ENCODE results near the gene SPATS2.

Gene SPATS2

DNA sequence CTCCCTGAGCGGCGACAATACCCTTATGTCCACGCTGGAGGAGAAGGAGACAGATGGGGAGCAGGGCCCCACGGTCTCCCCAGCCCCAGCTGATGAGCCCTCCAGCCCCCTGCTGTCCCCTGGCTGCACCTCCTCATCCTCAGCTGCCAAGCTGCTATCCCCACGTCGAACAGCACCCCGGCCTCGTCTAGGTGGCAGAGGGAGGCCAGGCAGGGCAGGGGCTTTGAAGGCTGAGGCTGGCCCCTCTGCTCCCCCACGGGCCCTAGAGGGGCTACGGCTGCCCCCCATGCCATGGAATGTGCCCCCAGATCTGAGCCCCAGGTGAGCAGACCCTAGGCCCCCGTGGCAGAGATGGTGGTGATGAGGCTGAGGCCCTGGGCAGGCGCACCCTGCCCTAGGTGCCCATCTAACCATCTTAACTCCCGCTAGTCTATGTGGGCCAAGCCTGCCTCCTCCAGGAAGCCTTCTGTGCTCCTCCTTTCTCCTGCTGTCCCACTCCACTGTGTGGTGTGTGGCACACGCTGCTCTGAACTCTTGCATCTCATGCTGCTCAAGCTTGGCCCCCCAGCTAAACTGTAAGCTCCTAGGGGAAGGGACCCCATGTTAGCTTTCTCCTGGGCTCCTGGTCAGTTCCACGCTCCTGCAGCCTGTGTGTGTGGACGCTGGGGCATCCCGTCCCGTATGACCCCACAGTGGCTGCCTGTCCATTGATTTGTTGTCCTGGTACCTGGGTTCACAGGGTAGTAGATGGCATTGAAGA, 188.5 kb downstream of the SPATS2 start:
- Histone ChIP-seq H3K4me1 (ENCODE audit: control insufficient read depth, insufficient read depth, low read length) (no peaks in the 10 kb centered on the region), H3K9me3 (replicated peaks; ENCODE audit: low read length) (no peaks in the 10 kb centered on the region), H3K4me2 (ENCODE audit: low read length) (no peak overlapping the region), H3K27me3 (ENCODE audit: control insufficient read depth, insufficient read depth, low read length) (peaks cover 17% of the 10 kb centered on the region), H3K4me3 (ENCODE audit: low read length) (no peak overlapping the region), H3K36me3 (ENCODE audit: insufficient read depth, low read length) (peaks cover 33% of the 10 kb centered on the region), H3K9ac (ENCODE audit: low read depth, low read length) (no peak overlapping the region)

GRCh38 chr12:49556391-49557186, 189.3 kb downstream of the SPATS2 start:
- Histone ChIP-seq H3K4me1 (ENCODE audit: control insufficient read depth, insufficient read depth, low read length) (no peaks in the 10 kb centered on the region), H3K36me3 (ENCODE audit: insufficient read depth, low read length) (peaks cover 41% of the 10 kb centered on the region), H3K4me2 (ENCODE audit: low read length) (no peak overlapping the region)

GRCh38 chr12:49557187-49557916, 190.1 kb downstream of the SPATS2 start:
- Histone ChIP-seq H3K9me3 (replicated peaks; ENCODE audit: low read length) (no peaks in the 10 kb centered on the region), H3K27me3 (ENCODE audit: control insufficient read depth, insufficient read depth, low read length) (peaks cover 4% of the 10 kb centered on the region), H3K4me1 (ENCODE audit: control insufficient read depth, insufficient read depth, low read length) (no peaks in the 10 kb centered on the region), H3K36me3 (ENCODE audit: insufficient read depth, low read length) (peaks cover 48% of the 10 kb centered on the region), H3K4me3 (ENCODE audit: low read length) (no peak overlapping the region), H3K9ac (ENCODE audit: low read depth, low read length) (no peak overlapping the region), H3K4me2 (ENCODE audit: low read length) (no peak overlapping the region)

More at GRCh38 chr12:49556391-49557186, 189.3 kb downstream of the SPATS2 start:
- no peaks in the 10 kb centered on the region for H3K9me3 ChIP-seq (replicated peaks; ENCODE audit: low read length)
- peaks cover 12% of the 10 kb centered on the region for H3K27me3 ChIP-seq (ENCODE audit: control insufficient read depth, insufficient read depth, low read length)
- no peak overlapping the region for H3K4me3 ChIP-seq (ENCODE audit: low read length)
- no peak overlapping the region for H3K9ac ChIP-seq (ENCODE audit: low read depth, low read length)

- Histone ChIP-seq H3K4me1 (ENCODE audit: control insufficient read depth, insufficient read depth, low read length) (no peaks in the 10 kb centered on the region), H3K4me3 (ENCODE audit: low read length) (no peak overlapping the region), H3K9me3 (replicated peaks; ENCODE audit: low read length) (no peaks in the 10 kb centered on the region), H3K9ac (ENCODE audit: low read depth, low read length) (no peak overlapping the region), H3K27me3 (ENCODE audit: control insufficient read depth, insufficient read depth, low read length) (no peaks in the 10 kb centered on the region), H3K36me3 (ENCODE audit: insufficient read depth, low read length) (peaks cover 53% of the 10 kb centered on the region), H3K4me2 (ENCODE audit: low read length) (no peak overlapping the region)
Measured at GRCh38 chr12:49557917-49558215, 190.6 kb downstream of the SPATS2 start.

- Histone ChIP-seq H3K4me1 (ENCODE audit: control insufficient read depth, insufficient read depth, low read length) (no peaks in the 10 kb centered on the region), H3K36me3 (ENCODE audit: insufficient read depth, low read length) (peaks cover 60% of the 10 kb centered on the region), H3K4me3 (ENCODE audit: low read length) (no peak overlapping the region), H3K27me3 (ENCODE audit: control insufficient read depth, insufficient read depth, low read length) (no peaks in the 10 kb centered on the region), H3K9me3 (replicated peaks; ENCODE audit: low read length) (no peaks in the 10 kb centered on the region), H3K9ac (ENCODE audit: low read depth, low read length) (no peak overlapping the region), H3K4me2 (ENCODE audit: low read length) (no peak overlapping the region)
Measured at GRCh38 chr12:49558526-49558925, 191.3 kb downstream of the SPATS2 start.

- Histone ChIP-seq H3K4me2 (ENCODE audit: low read length) (no peak overlapping the region), H3K4me3 (ENCODE audit: low read length) (no peak overlapping the region), H3K4me1 (ENCODE audit: control insufficient read depth, insufficient read depth, low read length) (no peaks in the 10 kb centered on the region), H3K9ac (ENCODE audit: low read depth, low read length) (no peak overlapping the region), H3K9me3 (replicated peaks; ENCODE audit: low read length) (no peaks in the 10 kb centered on the region), H3K27me3 (ENCODE audit: control insufficient read depth, insufficient read depth, low read length) (no peaks in the 10 kb centered on the region), H3K36me3 (ENCODE audit: insufficient read depth, low read length) (peaks cover 61% of the 10 kb centered on the region)
Measured at GRCh38 chr12:49559011-49559675, 191.9 kb downstream of the SPATS2 start.

DNA sequence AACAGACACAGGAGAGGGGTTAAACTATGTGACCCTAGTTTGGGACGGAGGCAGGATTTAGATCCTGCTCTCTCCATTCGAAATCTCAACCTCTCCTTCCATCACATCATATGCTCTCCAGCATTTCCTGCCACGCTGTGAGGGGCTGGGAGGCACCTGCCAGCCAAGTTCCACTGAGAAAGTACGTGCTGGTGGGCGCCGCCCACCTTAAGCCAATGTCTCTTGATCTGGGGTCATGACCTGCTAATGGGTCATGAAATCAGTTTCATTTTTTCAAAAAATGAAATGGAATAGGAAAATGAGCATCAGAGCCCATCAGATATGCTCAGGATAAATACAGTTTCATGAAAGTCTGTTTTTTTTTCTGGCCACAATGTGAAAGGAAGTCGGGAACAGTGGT, 193.4 kb downstream of the SPATS2 start:
- H3K4me3 ChIP-seq (ENCODE audit: low read length) = no peak overlapping the region
- no peaks in the 10 kb centered on the region for H3K27me3 ChIP-seq (ENCODE audit: control insufficient read depth, insufficient read depth, low read length)
- H3K9ac ChIP-seq (ENCODE audit: low read depth, low read length) = no peak overlapping the region
- no peak overlapping the region for H3K4me2 ChIP-seq (ENCODE audit: low read length)
- H3K36me3 ChIP-seq (ENCODE audit: insufficient read depth, low read length) = peaks cover 66% of the 10 kb centered on the region
- H3K9me3 ChIP-seq (replicated peaks; ENCODE audit: low read length) = no peaks in the 10 kb centered on the region
- H3K4me1 ChIP-seq (ENCODE audit: control insufficient read depth, insufficient read depth, low read length) = no peaks in the 10 kb centered on the region

DNA sequence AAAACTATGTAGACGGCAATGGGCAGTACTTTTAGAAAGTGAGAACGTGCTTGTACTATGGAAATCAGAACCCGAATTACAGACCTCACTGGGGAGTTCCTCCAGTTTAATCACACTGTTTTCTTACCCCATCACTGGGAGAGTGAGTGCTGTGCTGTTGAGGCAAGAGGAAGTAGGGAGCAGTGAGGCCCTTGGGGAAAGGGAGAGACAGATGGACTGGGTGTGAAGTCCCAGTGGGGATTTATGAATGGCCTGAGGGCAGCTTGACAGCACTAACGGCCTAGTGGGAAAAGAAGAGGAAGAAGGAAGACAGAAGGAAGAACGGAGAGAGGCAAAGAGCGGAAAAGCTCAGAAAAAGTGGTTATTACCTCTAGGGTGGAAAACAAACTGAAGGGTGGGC, 195.0 kb downstream of the SPATS2 start:
- H3K9me3 ChIP-seq (replicated peaks; ENCODE audit: low read length) = no peaks in the 10 kb centered on the region
- H3K4me3 ChIP-seq (ENCODE audit: low read length) = no peak overlapping the region
- H3K36me3 ChIP-seq (ENCODE audit: insufficient read depth, low read length) = peaks cover 66% of the 10 kb centered on the region
- H3K4me2 ChIP-seq (ENCODE audit: low read length) = no peak overlapping the region
- H3K4me1 ChIP-seq (ENCODE audit: control insufficient read depth, insufficient read depth, low read length) = peaks cover 9% of the 10 kb centered on the region
- H3K9ac ChIP-seq (ENCODE audit: low read depth, low read length) = no peak overlapping the region
- no peaks in the 10 kb centered on the region for H3K27me3 ChIP-seq (ENCODE audit: control insufficient read depth, insufficient read depth, low read length)

- H3K27me3 ChIP-seq (ENCODE audit: control insufficient read depth, insufficient read depth, low read length) = no peaks in the 10 kb centered on the region
- no peak overlapping the region for H3K4me2 ChIP-seq (ENCODE audit: low read length)
- no peak overlapping the region for H3K9ac ChIP-seq (ENCODE audit: low read depth, low read length)
- no peak overlapping the region for H3K4me3 ChIP-seq (ENCODE audit: low read length)
- no peaks in the 10 kb centered on the region for H3K9me3 ChIP-seq (replicated peaks; ENCODE audit: low read length)
- peaks cover 60% of the 10 kb centered on the region for H3K36me3 ChIP-seq (ENCODE audit: insufficient read depth, low read length)
- H3K4me1 ChIP-seq (ENCODE audit: control insufficient read depth, insufficient read depth, low read length) = peaks cover 9% of the 10 kb centered on the region
Measured at GRCh38 chr12:49562831-49563230, 195.6 kb downstream of the SPATS2 start.

GRCh38 chr12:49563951-49564685, 196.9 kb downstream of the SPATS2 start:
- H3K36me3 ChIP-seq (ENCODE audit: insufficient read depth, low read length) = peaks cover 49% of the 10 kb centered on the region
- peaks cover 12% of the 10 kb centered on the region for H3K4me1 ChIP-seq (ENCODE audit: control insufficient read depth, insufficient read depth, low read length)

More at GRCh38 chr12:49563951-49564685, 196.9 kb downstream of the SPATS2 start:
- H3K9ac ChIP-seq (ENCODE audit: low read depth, low read length) = no peak overlapping the region
- no peak overlapping the region for H3K4me2 ChIP-seq (ENCODE audit: low read length)
- H3K9me3 ChIP-seq (replicated peaks; ENCODE audit: low read length) = no peaks in the 10 kb centered on the region
- no peaks in the 10 kb centered on the region for H3K27me3 ChIP-seq (ENCODE audit: control insufficient read depth, insufficient read depth, low read length)
- no peak overlapping the region for H3K4me3 ChIP-seq (ENCODE audit: low read length)
